GM19324 (cell line): ENCODE results near the gene VPS26C.

Source experiments
- ATAC-seq: cut with Tn5 transposase; IDR thresholded peaks from one replicate; pipeline ENCODE4 v1.9.1; 2021; ENCODE audit warnings: mild to moderate bottlenecking, moderate library complexity; ENCODE audit not compliant: unreplicated experiment, low FRiP score

VPS26C gene

GRCh38 chr21:37207441-37208009 is 59.6 kb downstream of the VPS26C start:
- ATAC-seq, result peak; percentile 44

GRCh38 chr21:37206496-37206895 is 60.6 kb downstream of the VPS26C start:
- ATAC-seq, result no peak

- no peak for ATAC-seq
Observed at GRCh38 chr21:37204580-37204979, 62.6 kb downstream of the VPS26C start.

- ATAC-seq, result no peak
Observed at GRCh38 chr21:37202221-37203110, 64.7 kb downstream of the VPS26C start.

GRCh38 chr21:37200641-37201480 is 66.3 kb downstream of the VPS26C start:
- ATAC-seq, result no peak

- no peak for ATAC-seq
Observed at GRCh38 chr21:37199057-37199924, 67.8 kb downstream of the VPS26C start.

GRCh38 chr21:37197746-37198145 is 69.4 kb downstream of the VPS26C start:
- no peak for ATAC-seq

- ATAC-seq, result no peak
Observed at GRCh38 chr21:37196847-37197246, 70.3 kb downstream of the VPS26C start.

GRCh38 chr21:37195610-37196009 is 71.5 kb downstream of the VPS26C start:
- ATAC-seq, result no peak

GRCh38 chr21:37195059-37195458 is 72.1 kb downstream of the VPS26C start:
- ATAC-seq, result no peak

- ATAC-seq, result no peak
Observed at GRCh38 chr21:37193676-37194075, 73.5 kb downstream of the VPS26C start.

- ATAC-seq, result no peak
Observed at GRCh38 chr21:37193006-37193405, 74.1 kb downstream of the VPS26C start.

- ATAC-seq, result no peak
Observed at GRCh38 chr21:37192019-37192418, 75.1 kb downstream of the VPS26C start.

GRCh38 chr21:37188825-37189224 is 78.3 kb downstream of the VPS26C start:
- no peak for ATAC-seq

- no peak for ATAC-seq
Observed at GRCh38 chr21:37186983-37187382, 80.2 kb downstream of the VPS26C start.

- ATAC-seq, result no peak
Observed at GRCh38 chr21:37184784-37185593, 82.1 kb downstream of the VPS26C start.

GRCh38 chr21:37183749-37184148 is 83.4 kb downstream of the VPS26C start:
- ATAC-seq, result no peak

GRCh38 chr21:37182222-37182621 is 84.9 kb downstream of the VPS26C start:
- no peak for ATAC-seq

- no peak for ATAC-seq
Observed at GRCh38 chr21:37181059-37181458, 86.1 kb downstream of the VPS26C start.
